Panc1 (cell line): ENCODE results near the gene LRSAM1.

ENCODE experiments used
- CTCF ChIP-seq: fragments of 450-650 bp; IDR thresholded peaks from 2 replicates; pipeline ENCODE4 v1.5.1; 2017; ENCODE audit warnings: mild to moderate bottlenecking
- POLR2AphosphoS5 ChIP-seq: IDR thresholded peaks from 2 replicates; pipeline ENCODE4 v1.6.1; 2012; ENCODE audit warnings: mild to moderate bottlenecking, low read depth, low read length, moderate library complexity
- REST ChIP-seq, 2 experiments: IDR thresholded peaks; 2 replicates each; pipeline ENCODE4 v1.6.1; 2011 to 2012; ENCODE audit warnings: low read depth in 2 of 2, control low read depth in 1 of 2, low read length in 1 of 2, mild to moderate bottlenecking in 1 of 2, moderate library complexity in 1 of 2; ENCODE audit not compliant: insufficient read depth in 1 of 2
- SIN3A ChIP-seq: IDR thresholded peaks from 2 replicates; pipeline ENCODE4 v1.6.1; 2012; ENCODE audit warnings: low read depth, mild to moderate bottlenecking, low read length, moderate library complexity, borderline replicate concordance; ENCODE audit not compliant: insufficient read depth
- TCF7L2 ChIP-seq: IDR thresholded peaks from 2 replicates; pipeline ENCODE4 v1.6.1; 2011; ENCODE audit warnings: mild to moderate bottlenecking, low read depth, low read length, inconsistent platforms

GRCh38 chr9:127507751-127508648, 56.7 kb downstream of the LRSAM1 start:
- no peak for TF ChIP-seq CTCF
- TF ChIP-seq POLR2AphosphoS5 = no peak
- TF ChIP-seq REST (IDR thresholded peaks at IDR 0.05; ENCODE audit: insufficient read depth in 1 of 2, low read depth in 2 of 2, low read length in 1 of 2) = no peak
- no peak for TF ChIP-seq TCF7L2
- TF ChIP-seq SIN3A = no peak
